ENCODE results near the gene RREB1. TPM values are rescaled to one million over a fixed set of nuclear protein-coding genes. Genes with fewer than 3 reads are reported as not detected.

Gene RREB1
- total RNA-seq, 2 experiments from 2014 or later, result 18.7 to 19.7 TPM

DNA sequence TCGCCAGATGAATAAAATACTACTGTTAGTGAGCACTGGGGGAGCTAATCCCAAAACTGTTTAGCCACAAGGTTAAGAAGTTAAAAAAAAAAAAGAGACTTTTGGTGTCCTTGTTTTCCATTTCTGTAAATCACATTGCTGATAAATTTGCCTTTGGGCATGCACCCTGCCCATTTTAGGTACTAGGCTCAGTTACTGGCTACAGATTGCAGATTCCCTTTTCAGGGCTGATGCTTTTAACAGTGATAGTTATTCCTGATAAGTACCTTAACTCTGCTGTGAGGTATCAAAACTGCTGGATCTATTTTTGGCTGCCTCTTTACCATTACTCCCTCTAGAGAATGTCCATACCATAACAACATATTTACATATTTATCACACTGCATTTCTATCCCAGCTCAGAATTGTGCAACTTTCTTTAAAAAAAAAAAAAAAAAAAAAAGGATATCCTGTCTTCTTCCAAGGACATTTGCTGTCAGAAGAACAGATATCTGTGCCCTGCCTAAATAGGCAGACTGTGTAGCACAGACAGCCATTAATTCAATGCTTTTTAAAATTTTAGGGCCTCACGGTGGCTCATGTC lies 110.7 kb downstream of the RREB1 start:
- Mint-ChIP-seq H3K27ac (no peak overlapping the region), H3K9me3 (no peaks in the 10 kb centered on the region), H3K27me3 (no peaks in the 10 kb centered on the region), H3K4me1 (ENCODE audit: low read depth) (peaks cover 25% of the 10 kb centered on the region), H3K4me3 (no peak overlapping the region), H3K36me3 (ENCODE audit: low read depth) (peaks cover 34% of the 10 kb centered on the region)
- POLR2A ChIA-PET, result interaction anchor here (1.2 to 1.6 kb wide), 3 partner anchors 9 to 33 kb away, joined by 3 to 4 read pairs (median 3); no protein-coding TSS in a partner anchor
- no peak for DNase-seq
- no peak for ATAC-seq
- CTCF ChIA-PET, result interaction anchor here (1.6 kb wide), 1 partner anchor 57 kb away, joined by 3 read pairs; no protein-coding TSS in a partner anchor
- TF ChIP-seq, protein P1, sequence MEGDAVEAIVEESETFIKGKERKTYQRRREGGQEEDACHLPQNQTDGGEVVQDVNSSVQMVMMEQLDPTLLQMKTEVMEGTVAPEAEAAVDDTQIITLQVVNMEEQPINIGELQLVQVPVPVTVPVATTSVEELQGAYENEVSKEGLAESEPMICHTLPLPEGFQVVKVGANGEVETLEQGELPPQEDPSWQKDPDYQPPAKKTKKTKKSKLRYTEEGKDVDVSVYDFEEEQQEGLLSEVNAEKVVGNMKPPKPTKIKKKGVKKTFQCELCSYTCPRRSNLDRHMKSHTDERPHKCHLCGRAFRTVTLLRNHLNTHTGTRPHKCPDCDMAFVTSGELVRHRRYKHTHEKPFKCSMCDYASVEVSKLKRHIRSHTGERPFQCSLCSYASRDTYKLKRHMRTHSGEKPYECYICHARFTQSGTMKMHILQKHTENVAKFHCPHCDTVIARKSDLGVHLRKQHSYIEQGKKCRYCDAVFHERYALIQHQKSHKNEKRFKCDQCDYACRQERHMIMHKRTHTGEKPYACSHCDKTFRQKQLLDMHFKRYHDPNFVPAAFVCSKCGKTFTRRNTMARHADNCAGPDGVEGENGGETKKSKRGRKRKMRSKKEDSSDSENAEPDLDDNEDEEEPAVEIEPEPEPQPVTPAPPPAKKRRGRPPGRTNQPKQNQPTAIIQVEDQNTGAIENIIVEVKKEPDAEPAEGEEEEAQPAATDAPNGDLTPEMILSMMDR (IDR thresholded peaks at IDR 0.05), result no peak
- intact Hi-C loops (cut with micrococcal nuclease), result no loop called here

DNA sequence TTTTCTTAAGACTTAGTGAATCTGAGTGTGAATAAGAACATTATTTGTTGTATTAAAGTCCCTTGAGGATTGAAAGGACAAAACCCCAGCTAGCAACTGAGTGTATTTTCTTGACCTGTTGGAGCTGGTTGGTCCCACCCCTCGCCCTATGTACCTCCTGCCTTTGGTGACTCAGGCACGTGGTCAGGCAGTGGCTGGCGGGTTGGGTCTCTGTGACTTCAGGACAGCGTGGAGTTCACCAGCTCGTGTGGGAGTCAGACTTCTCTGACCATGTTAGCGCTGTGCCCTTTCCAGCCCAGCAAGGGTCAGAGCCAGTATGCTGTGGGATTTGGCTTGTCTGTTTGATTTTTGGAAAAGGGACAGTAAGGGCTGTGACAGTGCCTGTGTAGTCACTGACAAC lies 111.5 kb downstream of the RREB1 start:
- Mint-ChIP-seq H3K9me3 (no peaks in the 10 kb centered on the region), H3K27me3 (no peaks in the 10 kb centered on the region), H3K36me3 (ENCODE audit: low read depth) (peaks cover 28% of the 10 kb centered on the region), H3K4me1 (ENCODE audit: low read depth) (peaks cover 21% of the 10 kb centered on the region), H3K27ac (no peak overlapping the region), H3K4me3 (no peak overlapping the region)
- peak; percentile 87 for ATAC-seq
- TF ChIP-seq, protein P1 (IDR thresholded peaks at IDR 0.05), result no peak
- intact Hi-C loops (cut with micrococcal nuclease), result no loop called here
- peak; percentile 72 for DNase-seq
- POLR2A ChIA-PET, result interaction anchor here (1.2 to 1.6 kb wide), 3 partner anchors 9 to 34 kb away, joined by 3 to 4 read pairs (median 3); no protein-coding TSS in a partner anchor
- CTCF ChIA-PET, result interaction anchor here (0.8 kb wide), 1 partner anchor 433 kb away, joined by 3 read pairs; no protein-coding TSS in a partner anchor

GRCh38 chr6:7222197-7222596 lies 114.4 kb downstream of the RREB1 start:
- peaks cover 26% of the 10 kb centered on the region for H3K36me3 Mint-ChIP-seq (ENCODE audit: low read depth)
- no peaks in the 10 kb centered on the region for H3K27me3 Mint-ChIP-seq
- no peak overlapping the region for H3K27ac Mint-ChIP-seq
- TF ChIP-seq, protein P1 (IDR thresholded peaks at IDR 0.05), result no peak
- H3K9me3 Mint-ChIP-seq, result no peaks in the 10 kb centered on the region
- intact Hi-C loops (cut with micrococcal nuclease), result no loop called here
- no peak for ATAC-seq
- ChIA-PET CTCF (no interaction called here), POLR2A (no interaction called here)
- no peak overlapping the region for H3K4me3 Mint-ChIP-seq
- DNase-seq, result no peak
- peaks cover 14% of the 10 kb centered on the region for H3K4me1 Mint-ChIP-seq (ENCODE audit: low read depth)

DNA sequence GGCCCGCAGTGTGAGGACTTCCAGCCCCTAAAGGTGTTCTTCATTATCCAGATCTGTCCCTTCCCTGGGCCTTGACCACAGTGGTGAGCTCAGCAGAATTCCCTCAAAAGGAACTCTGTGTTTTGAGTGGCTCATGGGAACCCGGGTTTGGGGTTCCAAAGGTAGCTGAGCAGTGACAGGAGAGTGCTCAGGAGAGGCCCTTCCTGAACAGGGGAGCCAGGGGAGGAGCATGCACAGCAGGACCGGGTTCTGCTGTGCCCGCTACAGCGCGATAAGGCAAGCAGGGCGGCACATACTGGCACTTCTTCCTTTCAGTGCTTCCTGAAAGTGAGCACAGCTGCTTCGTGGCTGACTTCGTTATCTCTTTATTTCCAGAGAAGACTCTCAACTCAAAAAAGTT lies 117.0 kb downstream of the RREB1 start:
- intact Hi-C loops (cut with micrococcal nuclease), result no loop called here
- POLR2A ChIA-PET, result no interaction called here
- Mint-ChIP-seq H3K27me3 (no peaks in the 10 kb centered on the region), H3K27ac (peak overlapping the region; percentile 10), H3K9me3 (no peaks in the 10 kb centered on the region), H3K36me3 (ENCODE audit: low read depth) (peaks cover 40% of the 10 kb centered on the region), H3K4me3 (no peak overlapping the region), H3K4me1 (ENCODE audit: low read depth) (peaks cover 7% of the 10 kb centered on the region)
- TF ChIP-seq, protein P1 (IDR thresholded peaks at IDR 0.05), result no peak
- CTCF ChIA-PET, result interaction anchor here (2.0 to 2.3 kb wide), 2 partner anchors 14 to 18 kb away, joined by 10 to 11 read pairs; no protein-coding TSS in a partner anchor
- DNase-seq (no peak), ATAC-seq (no peak)

GRCh38 chr6:7228662-7229375 lies 121.1 kb downstream of the RREB1 start:
- no peaks in the 10 kb centered on the region for H3K27me3 Mint-ChIP-seq
- ChIA-PET CTCF (interaction anchor here (1.5 kb wide), 1 partner anchor 10 kb away, joined by 4 read pairs; no protein-coding TSS in a partner anchor), POLR2A (no interaction called here)
- intact Hi-C loops (cut with micrococcal nuclease), result no loop called here
- no peaks in the 10 kb centered on the region for H3K9me3 Mint-ChIP-seq
- peaks cover 48% of the 10 kb centered on the region for H3K36me3 Mint-ChIP-seq (ENCODE audit: low read depth)
- H3K4me1 Mint-ChIP-seq (ENCODE audit: low read depth), result peaks cover 15% of the 10 kb centered on the region
- DNase-seq, result no peak
- TF ChIP-seq, protein P1 (IDR thresholded peaks at IDR 0.05), result no peak
- ATAC-seq, result no peak
- no peak overlapping the region for H3K4me3 Mint-ChIP-seq
- no peak overlapping the region for H3K27ac Mint-ChIP-seq
